Frontal cortex (tissue), 4 donors: Measurements from ENCODE around the gene SLC25A33. TPM values are rescaled to one million over a fixed set of nuclear protein-coding genes. Genes with fewer than 3 reads are reported as not detected.
A peak's percentile ranks its signal among the peaks of the same experiment; 100 is the strongest.

Source experiments
- DNase-seq, 2 donors: peaks; one replicate each; pipeline ENCODE4 v3.0.0; 2012; ENCODE audit warnings: low spot score in 2 of 2
- FAIRE-seq: peaks from 2 replicates; lab custom pipeline; 2012; peaks lifted over from hg19 to GRCh38; lab: Jason Lieb, UNC
- total RNA-seq: library from RNA; depleted of rRNA; stranded (reverse); fragments of >200 nt; gene quantifications from one replicate; pipeline ENCODE4 v1.2.3, GENCODE V29; 2014
- donor health status: control.
- donor health status: control.
- donor health status: control.

The SLC25A33 gene
- total RNA-seq, 1 donor from 2014 or later = 12.2 TPM

- FAIRE-seq = no peak
- no peak for DNase-seq
Measured at GRCh38 chr1:9576903-9577302, 37.6 kb downstream of the SLC25A33 start.

- DNase-seq (no peak), FAIRE-seq (no peak)
Measured at GRCh38 chr1:9577423-9577822, 38.2 kb downstream of the SLC25A33 start.

- DNase-seq = no peak
- FAIRE-seq = no peak
Measured at GRCh38 chr1:9580942-9581341, 41.7 kb downstream of the SLC25A33 start.

- no peak for DNase-seq
- no peak for FAIRE-seq
Measured at GRCh38 chr1:9586147-9586766, 47.0 kb downstream of the SLC25A33 start.

- no peak for FAIRE-seq
- peak; percentile 96 to 97 for DNase-seq
Measured at GRCh38 chr1:9588551-9589143, 49.4 kb downstream of the SLC25A33 start, which contains the start of gene TMEM201. TSS of gene TMEM201 (plus strand) at chr1:9588911. CDS start at chr1:9588931, 20 bp downstream.

- FAIRE-seq = no peak
- DNase-seq = peak in 1 of 2 donors; percentile 21
Measured at GRCh38 chr1:9589144-9589718, 50.0 kb downstream of the SLC25A33 start.

GRCh38 chr1:9589719-9590157, 50.5 kb downstream of the SLC25A33 start:
- no peak for FAIRE-seq
- DNase-seq = peak; percentile 8 to 11

- FAIRE-seq = no peak
Measured at GRCh38 chr1:9590201-9590600, 50.9 kb downstream of the SLC25A33 start.

GRCh38 chr1:9590945-9591668, 51.8 kb downstream of the SLC25A33 start:
- peak in 1 of 2 donors; percentile 8 for DNase-seq

More at GRCh38 chr1:9590201-9590600, 50.9 kb downstream of the SLC25A33 start:
- DNase-seq = peak; percentile 6 to 9

GRCh38 chr1:9591669-9592509, 52.6 kb downstream of the SLC25A33 start:
- no peak for FAIRE-seq
- DNase-seq = peak in 1 of 2 donors; percentile 22

More at GRCh38 chr1:9590945-9591668, 51.8 kb downstream of the SLC25A33 start:
- no peak for FAIRE-seq

GRCh38 chr1:9592510-9593075, 53.3 kb downstream of the SLC25A33 start:
- DNase-seq = peak in 1 of 2 donors; percentile 8
- FAIRE-seq = no peak

- DNase-seq = no peak
- FAIRE-seq = no peak
Measured at GRCh38 chr1:9593147-9593491, 53.9 kb downstream of the SLC25A33 start.

- no peak for FAIRE-seq
- peak; percentile 56 to 78 for DNase-seq
Measured at GRCh38 chr1:9593492-9594465, 54.5 kb downstream of the SLC25A33 start.

GRCh38 chr1:9594471-9595155, 55.3 kb downstream of the SLC25A33 start:
- no peak for FAIRE-seq

GRCh38 chr1:9595156-9595967, 56.1 kb downstream of the SLC25A33 start:
- no peak for DNase-seq
- FAIRE-seq = no peak

More at GRCh38 chr1:9594471-9595155, 55.3 kb downstream of the SLC25A33 start:
- no peak for DNase-seq

GRCh38 chr1:9595968-9596340, 56.7 kb downstream of the SLC25A33 start:
- FAIRE-seq (no peak), DNase-seq (no peak)
